22Rv1 (cell line): ENCODE data around the gene AMPH.

Experiments
- ZFX ChIP-seq: fragments of 450-650 bp; IDR thresholded peaks from 2 replicates; pipeline ENCODE4 v1.6.1; 2017; ENCODE audit warnings: antibody characterized with exemption, borderline replicate concordance
- TF ChIP-seq, protein P1 (sequence below): fragments of 450-650 bp; IDR thresholded peaks from 2 replicates; pipeline ENCODE4 v1.5.1; 2017; ENCODE audit warnings: mild to moderate bottlenecking

DNA sequence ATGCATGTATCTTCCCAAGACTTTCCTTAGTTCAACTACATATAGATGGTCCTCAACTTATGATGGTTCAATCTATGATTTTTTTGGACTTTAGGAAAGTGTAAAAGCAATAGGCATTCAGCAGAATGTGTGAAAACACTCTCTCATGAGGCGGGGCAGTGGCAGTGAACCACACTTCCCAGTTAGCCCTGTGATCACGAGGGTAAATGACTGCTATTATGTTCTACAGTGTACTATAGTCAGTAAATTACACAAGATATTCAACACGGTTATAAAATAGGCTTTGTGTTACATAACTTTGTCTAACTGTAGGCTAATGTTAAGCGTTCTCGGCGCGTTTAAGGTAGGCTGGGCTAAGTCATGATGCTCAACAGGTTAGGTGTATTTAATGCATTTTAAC lies 169.3 kb downstream of the AMPH start:
- TF ChIP-seq, protein P1, sequence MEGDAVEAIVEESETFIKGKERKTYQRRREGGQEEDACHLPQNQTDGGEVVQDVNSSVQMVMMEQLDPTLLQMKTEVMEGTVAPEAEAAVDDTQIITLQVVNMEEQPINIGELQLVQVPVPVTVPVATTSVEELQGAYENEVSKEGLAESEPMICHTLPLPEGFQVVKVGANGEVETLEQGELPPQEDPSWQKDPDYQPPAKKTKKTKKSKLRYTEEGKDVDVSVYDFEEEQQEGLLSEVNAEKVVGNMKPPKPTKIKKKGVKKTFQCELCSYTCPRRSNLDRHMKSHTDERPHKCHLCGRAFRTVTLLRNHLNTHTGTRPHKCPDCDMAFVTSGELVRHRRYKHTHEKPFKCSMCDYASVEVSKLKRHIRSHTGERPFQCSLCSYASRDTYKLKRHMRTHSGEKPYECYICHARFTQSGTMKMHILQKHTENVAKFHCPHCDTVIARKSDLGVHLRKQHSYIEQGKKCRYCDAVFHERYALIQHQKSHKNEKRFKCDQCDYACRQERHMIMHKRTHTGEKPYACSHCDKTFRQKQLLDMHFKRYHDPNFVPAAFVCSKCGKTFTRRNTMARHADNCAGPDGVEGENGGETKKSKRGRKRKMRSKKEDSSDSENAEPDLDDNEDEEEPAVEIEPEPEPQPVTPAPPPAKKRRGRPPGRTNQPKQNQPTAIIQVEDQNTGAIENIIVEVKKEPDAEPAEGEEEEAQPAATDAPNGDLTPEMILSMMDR, result no peak
- no peak for TF ChIP-seq ZFX
